ENCODE data around the gene MED25.

DNA sequence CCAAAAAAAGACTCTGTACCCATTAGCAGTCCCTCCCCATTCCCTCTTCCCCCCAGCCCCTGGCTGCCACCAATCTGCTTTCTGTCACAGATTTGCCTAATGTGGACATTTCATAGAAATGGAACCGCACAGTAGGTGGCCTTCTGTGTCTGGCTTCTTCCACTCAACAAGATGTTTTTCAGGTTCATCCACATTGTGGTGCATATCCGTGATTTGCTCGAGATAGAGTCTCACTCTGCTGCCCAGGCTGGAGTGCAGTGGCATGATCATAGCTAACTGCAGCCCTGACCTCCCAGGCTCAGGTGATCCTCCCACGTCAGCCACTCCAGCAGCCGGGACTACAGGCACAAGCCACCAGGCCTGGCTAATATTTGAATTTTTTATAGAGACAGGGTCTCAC lies 30.3 kb upstream of the MED25 start:
- no peak for TF ChIP-seq EZH2phosphoT487 (IDR thresholded peaks at IDR 0.05; ENCODE audit: unreplicated experiment)
- TF ChIP-seq, protein P1, sequence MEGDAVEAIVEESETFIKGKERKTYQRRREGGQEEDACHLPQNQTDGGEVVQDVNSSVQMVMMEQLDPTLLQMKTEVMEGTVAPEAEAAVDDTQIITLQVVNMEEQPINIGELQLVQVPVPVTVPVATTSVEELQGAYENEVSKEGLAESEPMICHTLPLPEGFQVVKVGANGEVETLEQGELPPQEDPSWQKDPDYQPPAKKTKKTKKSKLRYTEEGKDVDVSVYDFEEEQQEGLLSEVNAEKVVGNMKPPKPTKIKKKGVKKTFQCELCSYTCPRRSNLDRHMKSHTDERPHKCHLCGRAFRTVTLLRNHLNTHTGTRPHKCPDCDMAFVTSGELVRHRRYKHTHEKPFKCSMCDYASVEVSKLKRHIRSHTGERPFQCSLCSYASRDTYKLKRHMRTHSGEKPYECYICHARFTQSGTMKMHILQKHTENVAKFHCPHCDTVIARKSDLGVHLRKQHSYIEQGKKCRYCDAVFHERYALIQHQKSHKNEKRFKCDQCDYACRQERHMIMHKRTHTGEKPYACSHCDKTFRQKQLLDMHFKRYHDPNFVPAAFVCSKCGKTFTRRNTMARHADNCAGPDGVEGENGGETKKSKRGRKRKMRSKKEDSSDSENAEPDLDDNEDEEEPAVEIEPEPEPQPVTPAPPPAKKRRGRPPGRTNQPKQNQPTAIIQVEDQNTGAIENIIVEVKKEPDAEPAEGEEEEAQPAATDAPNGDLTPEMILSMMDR (conservative IDR thresholded peaks at IDR 0.05; ENCODE audit: low read depth in 2 of 2): no peak
- TF ChIP-seq POLR2AphosphoS5 (IDR thresholded peaks at IDR 0.05; ENCODE audit: low read depth): no peak
- TF ChIP-seq, protein P2, sequence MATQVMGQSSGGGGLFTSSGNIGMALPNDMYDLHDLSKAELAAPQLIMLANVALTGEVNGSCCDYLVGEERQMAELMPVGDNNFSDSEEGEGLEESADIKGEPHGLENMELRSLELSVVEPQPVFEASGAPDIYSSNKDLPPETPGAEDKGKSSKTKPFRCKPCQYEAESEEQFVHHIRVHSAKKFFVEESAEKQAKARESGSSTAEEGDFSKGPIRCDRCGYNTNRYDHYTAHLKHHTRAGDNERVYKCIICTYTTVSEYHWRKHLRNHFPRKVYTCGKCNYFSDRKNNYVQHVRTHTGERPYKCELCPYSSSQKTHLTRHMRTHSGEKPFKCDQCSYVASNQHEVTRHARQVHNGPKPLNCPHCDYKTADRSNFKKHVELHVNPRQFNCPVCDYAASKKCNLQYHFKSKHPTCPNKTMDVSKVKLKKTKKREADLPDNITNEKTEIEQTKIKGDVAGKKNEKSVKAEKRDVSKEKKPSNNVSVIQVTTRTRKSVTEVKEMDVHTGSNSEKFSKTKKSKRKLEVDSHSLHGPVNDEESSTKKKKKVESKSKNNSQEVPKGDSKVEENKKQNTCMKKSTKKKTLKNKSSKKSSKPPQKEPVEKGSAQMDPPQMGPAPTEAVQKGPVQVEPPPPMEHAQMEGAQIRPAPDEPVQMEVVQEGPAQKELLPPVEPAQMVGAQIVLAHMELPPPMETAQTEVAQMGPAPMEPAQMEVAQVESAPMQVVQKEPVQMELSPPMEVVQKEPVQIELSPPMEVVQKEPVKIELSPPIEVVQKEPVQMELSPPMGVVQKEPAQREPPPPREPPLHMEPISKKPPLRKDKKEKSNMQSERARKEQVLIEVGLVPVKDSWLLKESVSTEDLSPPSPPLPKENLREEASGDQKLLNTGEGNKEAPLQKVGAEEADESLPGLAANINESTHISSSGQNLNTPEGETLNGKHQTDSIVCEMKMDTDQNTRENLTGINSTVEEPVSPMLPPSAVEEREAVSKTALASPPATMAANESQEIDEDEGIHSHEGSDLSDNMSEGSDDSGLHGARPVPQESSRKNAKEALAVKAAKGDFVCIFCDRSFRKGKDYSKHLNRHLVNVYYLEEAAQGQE (IDR thresholded peaks at IDR 0.05; ENCODE audit: unreplicated experiment): no peak
- no peak for TF ChIP-seq CREB1 (CRISPR knock-in tag; IDR thresholded peaks at IDR 0.05; ENCODE audit: low read depth)

All from GM23338 (cell line).